Heart left ventricle (tissue), 13 donors: ENCODE data around the gene TOPBP1.

Experiments used
- CTCF ChIP-seq, 12 donors: fragments of 200-600 bp; sonication (generic) in 4 of 12; IDR thresholded peaks; one replicate each; pipeline versions ENCODE4 v1.5.0 to v1.8.0; 2018 to 2022; ENCODE audit warnings: antibody characterized with exemption in 12 of 12, mild to moderate bottlenecking in 5 of 12
- POLR2A ChIP-seq, 2 donors: fragments of 450-650 bp; IDR thresholded peaks; one replicate each; pipeline ENCODE4 v1.6.1; 2017; ENCODE audit warnings: antibody characterized with exemption in 2 of 2, mild to moderate bottlenecking in 2 of 2, moderate library complexity in 2 of 2
- donor health status: ischemic (EF 13 %, LVEDD 7.1; RV severe dilation, severe dysfunction).
- donor health status: DM: no; HTN: yes; CAD: no.
- donor health status: DM: no; HTN: no; CAD: no.
- donor health status: ischemic (EF 25% LVEDD 6.9; RV normal size, moderate dysfunction).
- donor health status: ischemic (EF 25% LVEDD 5.7; RV mildly dilated, moderate dysfunction).
- donor health status: ischemic (EF 35%, LVEDD 5.7; RV mildly dilated, moderate dysfunction).
- donor health status: nonischemic (EF 11% LVEDD 7.7; RV severe dilation, severe dysfunction).
- donor health status: DM: yes; HTN: yes; CAD: no.
- donor health status: PGD.
- donor health status: ischemic (EF 29% LVEDD 5.4; RV normal size, mild dysfunction).
- donor health status: nonischemic (EF 23%, LVEDD 6.1; RV moderate dilation, normal function).

GRCh38 chr3:133607816-133608215, 53.9 kb downstream of the TOPBP1 start:
- TF ChIP-seq CTCF (IDR thresholded peaks at IDR 0.05) = no peak
- no peak for TF ChIP-seq POLR2A (IDR thresholded peaks at IDR 0.05)
